Stimulated activated CD4-positive, alpha-beta T cell treated with anti-CD3 and anti-CD28 coated beads, Interleukin-15, amount 100 ng/mL, for 48 hours (primary cell): ENCODE measurements around the gene RAB34.

Source experiments
- DNase-seq, 2 donors: peaks; one replicate each; pipeline ENCODE4 v3.0.0-alpha.2; 2020; ENCODE audit warnings: low read depth in 2 of 2

RAB34 gene, protein sequence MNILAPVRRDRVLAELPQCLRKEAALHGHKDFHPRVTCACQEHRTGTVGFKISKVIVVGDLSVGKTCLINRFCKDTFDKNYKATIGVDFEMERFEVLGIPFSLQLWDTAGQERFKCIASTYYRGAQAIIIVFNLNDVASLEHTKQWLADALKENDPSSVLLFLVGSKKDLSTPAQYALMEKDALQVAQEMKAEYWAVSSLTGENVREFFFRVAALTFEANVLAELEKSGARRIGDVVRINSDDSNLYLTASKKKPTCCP

DNA sequence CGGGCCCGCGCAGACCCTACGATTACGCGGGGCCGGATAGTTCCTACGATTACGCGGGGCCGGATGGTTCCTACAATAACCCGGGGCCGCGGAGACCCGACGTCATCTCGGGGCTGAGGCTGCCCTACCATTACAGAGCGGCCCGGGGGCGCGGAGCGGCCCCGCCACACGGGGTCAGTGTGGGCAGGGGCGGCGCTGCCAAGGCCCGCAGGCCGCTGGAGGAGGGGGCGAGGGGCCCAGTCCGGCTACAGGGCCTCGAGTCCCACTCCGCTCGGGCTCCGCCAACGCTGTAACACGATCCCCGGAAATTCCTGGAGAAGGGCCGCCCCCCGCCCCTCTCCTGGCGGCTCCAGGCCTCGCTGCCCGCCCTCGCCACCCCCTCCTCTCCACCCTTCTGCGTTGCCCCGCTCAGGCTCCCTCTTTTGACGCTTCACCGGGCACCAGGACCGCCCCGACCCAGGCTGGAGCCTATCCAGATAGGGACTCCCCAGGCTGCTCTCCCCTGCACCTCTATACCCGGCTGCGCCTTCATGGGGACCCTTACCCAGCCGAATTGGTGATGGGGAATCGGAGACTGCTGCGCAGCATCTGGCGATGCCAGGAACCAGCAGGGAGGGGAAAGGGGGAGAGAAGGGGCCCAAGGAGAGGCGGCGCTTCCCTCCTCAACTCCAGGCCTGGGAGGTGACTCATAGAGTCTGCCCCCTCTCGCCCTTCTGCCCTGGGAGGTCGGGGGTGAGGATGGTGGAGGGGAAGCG lies at the start of gene RAB34:
Gene RAB34, minus strand, starts transcription at position 291 of the 755 bp plus-strand sequence. CDS start 602 bp downstream, outside the sequence.
- DNase-seq = no peak

DNA sequence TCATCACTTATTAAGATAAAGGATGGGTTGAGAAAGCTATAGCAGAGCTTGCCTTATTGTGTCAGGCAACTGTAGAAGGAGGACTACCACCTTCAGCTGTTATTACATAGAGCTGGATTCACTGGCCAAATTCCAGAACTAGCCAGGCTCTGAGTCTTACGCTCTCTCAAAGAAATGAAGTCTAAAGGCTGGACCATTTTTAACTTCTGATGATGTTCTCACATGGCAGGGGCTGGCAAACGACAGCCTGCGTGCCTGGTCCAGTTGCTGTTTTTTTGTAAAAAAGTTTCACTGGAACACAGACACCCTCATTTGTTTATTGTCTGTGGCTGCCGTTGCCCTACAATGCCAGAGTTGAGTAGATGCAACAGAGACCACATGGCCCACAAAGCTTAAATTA lies 47.4 kb upstream of the RAB34 start:
- DNase-seq = no peak

DNA sequence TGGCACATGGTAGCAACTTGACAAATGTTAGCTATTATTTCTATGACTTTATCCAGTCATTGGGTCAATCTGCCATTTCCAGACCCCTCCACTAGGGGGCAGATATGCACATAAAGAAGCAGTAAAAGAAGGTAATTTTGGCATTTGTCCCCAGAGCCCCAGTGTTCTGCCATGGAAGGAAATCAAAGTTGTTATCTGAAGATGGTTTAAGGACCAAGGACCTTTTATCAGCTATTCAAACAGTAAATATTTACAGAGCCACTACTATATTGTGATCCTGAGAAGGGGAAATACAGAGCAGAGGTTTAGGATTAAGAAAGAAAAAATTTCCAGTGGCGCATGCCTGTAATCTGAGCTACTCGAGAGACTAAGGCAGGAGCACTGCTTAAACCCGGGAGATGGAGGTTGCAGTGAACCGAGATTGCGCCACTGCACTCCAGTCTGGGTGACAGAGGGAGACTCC lies 46.2 kb upstream of the RAB34 start:
- peak; percentile 55 to 71 for DNase-seq

DNA sequence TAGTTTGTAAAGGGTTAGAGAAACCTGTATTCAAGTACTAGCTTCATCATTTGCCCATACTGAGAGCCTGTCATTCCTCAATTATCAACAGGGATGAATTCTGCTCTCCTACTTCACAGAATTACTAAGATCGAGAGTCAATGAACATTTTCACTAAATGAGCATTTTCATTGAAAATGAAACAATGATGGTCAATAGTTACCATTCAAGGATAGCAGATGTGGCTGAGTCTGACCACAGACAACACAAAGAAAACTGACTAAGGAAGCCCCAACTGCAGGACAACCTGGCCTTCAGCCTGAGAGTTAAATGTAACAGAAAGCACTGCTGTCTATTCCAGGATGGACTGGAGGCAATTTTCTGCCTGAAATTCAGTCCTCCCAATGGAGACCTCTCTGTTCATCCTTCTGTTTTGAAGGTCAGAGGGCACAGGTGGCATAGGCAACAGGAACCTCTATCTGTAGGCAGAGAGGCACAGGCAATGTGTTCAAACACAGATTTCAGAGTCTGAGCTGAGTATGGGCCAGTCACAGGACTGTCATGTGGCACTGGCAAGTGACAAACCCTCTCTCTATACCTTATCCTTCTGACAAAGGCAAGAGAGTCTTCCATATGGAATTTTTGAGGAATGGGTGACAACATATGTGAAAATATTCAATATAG lies 45.6 kb upstream of the RAB34 start:
- no peak for DNase-seq

DNA sequence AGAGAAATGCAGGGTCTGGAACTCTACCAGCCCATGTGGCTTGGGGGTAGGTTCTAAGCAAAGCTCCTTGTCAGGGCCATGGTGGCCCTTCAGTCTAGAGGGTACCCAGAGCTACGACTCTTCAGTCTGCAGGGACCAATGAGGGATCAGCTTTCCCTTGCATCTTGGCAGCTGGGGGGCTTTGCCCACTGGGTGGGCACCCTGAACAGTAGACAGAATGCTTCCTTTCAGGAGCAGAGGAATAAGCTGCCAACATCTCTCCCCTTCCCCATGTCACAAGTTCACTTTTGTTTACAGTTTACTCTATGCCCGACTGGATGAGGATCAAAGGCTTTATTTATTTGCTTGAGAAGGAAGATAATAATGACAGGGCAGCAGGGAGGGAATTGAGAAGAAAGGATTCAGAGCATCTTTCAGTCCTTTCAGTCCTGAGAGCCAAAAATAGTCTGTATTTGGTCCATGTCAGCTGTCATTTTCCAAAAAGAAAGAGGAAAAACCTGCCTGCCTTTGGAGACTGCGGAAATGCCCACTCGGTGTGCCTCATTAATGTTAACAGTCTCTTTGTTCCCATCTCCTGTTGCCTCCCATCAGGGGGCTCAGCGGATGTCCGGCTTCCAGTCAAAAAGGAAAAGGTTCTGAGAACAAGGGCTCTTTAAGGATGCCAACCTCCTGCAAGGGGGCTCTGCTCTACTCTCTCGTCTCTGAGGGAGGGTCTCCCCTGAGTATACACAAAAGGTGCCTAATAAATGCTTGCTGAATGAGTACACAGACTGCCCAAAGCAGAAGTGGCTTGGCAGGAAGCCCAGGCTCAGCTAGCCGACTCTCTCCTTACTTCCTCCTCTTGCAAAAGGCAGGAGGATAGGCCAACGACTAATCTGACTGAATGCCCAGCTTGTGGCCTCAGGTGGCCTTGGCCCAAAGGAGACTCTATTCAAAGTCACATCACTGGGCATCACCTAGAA lies 43.2 kb upstream of the RAB34 start:
- no peak for DNase-seq

DNA sequence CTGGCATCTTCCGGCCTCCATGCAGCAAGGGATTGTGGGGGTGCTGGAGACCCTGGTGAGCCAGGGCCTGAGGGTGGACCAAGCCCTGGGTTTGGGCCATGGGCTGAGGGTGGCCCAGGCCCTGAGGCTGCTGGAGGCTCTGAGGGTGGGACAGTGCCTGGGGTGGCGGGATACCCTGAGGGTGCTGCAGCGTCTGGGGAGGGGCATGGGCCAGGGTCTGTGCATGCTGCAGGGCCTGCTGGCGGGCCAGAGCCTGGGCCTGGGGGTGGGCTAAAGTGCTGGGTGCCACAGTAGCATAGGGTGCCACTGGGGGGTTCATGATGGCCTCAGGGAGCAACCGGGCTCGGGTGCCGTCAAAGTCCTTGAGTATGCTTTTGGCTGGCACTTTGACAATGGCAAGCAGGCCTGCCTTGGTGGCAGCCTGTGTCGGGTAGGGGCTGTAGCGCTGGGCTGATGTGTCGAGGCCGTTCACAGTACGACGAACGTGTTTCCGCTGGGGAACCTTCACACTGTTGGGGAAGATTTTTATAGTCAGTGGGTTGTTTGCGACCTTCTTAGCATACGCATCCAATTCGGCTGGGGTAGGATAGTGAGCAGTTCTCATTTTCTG lies 41.7 kb upstream of the RAB34 start:
- DNase-seq = no peak

DNA sequence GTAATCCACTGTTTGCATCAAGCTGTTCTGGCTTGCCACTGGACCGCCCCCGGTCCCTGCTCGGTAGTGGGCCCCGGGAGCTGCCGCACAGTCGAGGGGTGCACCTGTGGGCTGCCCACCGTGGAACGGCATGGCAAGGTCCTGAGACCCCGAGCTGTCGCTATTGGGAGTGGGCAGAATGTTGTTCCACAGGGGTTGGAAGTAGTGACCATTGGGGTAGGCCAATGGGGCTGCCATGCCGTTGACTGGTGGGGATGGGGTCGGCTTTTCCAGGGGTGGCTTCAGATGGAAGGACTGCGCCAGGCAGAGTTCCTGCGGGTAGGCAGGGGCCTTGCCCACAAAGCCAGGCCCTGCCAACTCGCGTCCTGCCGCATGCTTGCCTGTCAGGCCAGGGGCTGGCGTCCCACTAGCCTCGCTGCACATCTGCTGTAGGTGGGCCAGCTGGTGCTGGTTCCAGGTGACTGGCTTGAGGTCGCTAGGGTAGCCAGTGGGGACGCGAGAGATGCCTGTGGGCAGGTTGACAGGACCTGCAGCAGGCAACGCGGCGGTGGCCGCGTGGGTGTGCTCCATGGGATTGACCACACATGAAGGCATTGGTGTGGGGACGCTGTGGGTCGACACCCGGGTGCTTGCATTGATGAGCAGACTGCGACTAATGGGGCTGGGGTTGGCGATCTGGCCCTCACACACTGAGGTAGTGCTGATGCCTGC lies 40.9 kb upstream of the RAB34 start:
- no peak for DNase-seq

DNA sequence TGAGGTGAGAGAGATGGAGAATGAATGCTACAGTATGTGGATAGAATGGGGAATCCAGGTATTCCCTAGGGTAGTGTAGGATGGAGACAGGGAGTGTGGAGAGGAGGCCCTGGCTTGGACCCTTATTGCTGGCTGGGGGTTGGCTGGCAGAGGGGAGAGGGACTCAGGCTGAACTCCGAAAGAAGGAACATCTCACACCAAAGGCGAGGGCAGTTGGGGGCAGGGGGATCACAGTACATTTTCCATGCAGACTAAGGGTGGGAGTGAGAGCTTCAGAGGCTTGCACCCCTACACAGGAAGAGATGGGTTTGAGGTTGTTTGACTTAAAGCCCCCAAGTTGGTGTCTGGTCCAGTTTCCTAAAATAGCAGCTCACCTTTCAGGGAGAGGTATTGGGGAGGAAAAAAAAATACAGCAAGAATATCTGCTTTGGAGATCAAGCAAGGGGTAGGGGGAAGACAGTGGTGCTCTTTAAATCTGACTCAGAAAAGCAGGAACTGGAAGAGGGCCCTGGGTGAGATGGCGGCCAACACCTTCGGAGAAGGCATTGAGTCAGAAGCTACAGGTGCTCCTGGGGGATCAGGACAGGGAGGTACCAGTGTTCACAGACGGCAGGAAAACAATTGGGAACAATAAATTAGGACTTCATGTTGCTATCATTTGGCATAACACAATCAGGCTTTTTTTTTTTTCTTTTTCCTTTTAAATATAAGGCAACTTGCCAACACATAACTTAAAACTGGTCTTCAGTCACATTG lies 38.6 kb upstream of the RAB34 start:
- no peak for DNase-seq

DNA sequence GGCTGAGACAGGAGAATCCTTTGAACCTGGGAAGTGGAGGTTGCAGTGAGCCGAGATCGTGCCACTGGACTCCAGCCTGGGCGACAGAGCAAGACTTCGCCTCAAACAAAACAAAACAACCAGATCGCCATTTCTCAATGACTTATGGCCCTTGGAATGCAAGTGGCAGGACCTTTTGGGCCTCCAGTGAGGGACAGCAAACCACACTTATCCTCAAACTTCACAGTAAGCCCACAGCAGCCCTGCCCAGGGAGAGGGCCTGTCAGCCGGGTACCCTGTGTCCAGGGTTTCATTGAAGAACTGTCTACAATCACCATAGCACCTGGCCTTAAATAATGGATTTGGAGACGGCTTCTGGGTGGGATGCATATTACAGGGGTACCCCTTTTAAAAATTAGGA lies 37.8 kb upstream of the RAB34 start:
- no peak for DNase-seq

DNA sequence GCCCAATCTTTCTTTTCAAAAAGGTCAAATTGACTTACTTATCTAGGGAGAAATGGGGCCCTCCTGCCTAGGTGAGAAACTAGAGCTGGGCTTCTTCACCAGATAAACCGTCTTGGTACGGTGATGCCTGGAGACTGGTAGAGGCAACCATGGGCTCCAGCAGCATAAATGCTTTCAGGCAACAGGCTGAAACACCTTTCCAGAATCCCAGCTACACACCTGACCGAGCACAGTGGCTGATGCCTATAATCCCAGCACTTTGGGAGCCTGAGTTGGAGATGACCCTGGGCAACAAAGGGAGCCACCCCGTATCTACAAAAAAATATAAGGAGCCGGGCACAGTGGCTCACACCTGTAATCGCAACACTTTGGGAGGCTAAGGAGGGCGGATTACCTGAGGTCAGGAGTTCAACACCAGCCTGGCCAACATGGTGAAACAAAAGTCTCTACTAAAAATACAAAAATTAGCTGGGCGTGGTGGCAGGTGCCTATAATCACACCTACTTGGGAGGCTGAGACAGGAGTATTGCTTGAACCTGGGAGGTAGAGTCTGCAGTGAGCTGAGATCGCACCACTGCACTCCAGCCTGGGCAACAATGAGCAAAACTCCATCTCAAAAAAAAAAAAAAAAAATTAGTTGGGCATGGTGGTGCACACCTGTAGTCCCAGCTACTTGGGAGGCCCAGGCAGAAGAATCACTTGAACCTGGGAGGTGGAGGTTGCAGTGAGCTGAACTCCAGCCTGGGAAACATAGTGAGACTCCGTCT lies 34.1 kb upstream of the RAB34 start:
- DNase-seq = no peak

DNA sequence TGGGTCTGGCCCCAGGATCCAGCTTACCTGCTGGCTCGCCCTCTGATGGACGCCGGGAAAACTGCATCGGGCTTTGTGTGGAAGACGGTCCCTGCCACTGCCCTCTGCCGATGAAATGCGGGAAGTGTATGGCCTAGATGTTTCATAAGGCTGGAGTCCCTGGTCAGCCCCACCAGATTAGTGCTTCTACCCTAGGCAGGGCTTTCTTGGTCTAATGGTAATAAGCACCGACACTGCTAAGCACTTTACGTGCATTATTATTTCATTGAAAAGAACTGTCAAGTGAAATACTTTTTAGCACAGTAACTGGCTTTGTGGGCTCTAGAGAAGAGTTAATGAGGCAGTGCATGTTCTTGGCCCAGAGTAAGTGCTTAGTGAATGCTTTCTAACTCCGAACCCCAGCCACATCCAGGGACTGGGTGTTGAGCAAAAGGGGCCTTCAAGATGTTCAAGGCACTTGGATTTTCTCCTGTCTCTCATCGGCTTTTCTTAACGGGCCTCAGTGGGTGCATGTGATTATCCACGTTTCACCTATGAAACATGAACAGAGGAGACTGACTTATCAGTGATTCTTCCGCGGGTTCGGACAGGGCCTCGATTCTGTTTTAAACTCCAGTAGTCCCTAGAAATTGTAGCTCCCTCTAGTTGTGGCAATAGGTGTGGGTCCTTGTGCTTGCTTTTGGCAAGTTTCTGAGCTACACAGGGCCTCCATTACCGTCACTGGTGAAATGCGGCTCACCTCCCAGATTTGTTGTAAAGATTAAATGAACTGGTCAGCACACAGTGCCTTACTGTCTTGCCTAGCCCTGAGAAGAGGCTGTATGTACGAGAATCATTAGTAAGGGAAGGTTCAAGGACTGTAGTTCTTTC lies 32.7 kb upstream of the RAB34 start:
- peak; percentile 82 to 86 for DNase-seq

DNA sequence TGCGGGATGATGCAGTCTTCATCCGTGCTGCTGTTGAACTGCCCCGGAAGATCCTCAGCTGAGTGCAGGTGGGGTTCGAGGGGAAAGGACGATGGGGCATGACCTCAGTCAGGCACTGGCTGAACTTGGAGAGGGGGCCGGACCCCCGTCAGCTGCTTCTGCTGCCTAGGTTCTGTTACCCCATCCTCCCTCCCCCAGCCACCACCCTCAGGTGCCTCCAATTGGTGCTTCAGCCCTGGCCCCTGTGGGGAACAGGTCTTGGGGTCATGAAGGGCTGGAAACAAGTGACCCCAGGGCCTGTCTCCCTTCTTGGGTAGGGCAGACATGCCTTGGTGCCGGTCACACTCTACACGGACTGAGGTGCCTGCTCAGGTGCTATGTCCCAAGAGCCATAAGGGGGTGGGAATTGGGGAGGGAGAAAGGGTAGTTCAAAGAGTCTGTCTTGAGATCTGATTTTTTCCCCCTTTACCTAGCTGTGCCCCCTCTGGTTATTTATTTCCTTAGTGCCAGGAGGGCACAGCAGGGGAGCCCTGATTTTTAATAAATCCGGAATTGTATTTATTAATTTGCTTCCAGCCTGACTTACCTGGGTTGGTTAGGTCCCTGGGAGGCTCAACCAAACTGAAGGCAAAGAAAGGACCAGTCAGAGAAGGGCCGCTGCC lies 32.0 kb upstream of the RAB34 start:
- no peak for DNase-seq

DNA sequence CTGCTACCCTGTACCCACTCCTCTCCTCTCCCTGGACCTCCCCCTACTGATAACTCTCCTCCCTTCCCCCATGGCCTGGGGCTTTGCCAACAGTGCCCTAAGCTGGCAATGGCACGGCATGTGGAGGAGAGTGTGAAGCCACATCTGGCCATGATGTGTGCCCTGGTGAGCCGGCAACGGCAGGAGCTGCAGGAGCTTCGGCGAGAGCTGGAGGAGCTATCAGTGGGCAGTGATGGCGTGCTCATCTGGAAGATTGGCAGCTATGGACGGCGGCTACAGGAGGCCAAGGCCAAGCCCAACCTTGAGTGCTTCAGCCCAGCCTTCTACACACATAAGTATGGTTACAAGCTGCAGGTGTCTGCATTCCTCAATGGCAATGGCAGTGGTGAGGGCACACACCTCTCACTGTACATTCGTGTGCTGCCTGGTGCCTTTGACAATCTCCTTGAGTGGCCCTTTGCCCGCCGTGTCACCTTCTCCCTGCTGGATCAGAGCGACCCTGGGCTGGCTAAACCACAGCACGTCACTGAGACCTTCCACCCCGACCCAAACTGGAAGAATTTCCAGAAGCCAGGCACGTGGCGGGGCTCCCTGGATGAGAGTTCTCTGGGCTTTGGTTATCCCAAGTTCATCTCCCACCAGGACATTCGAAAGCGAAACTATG lies 31.3 kb upstream of the RAB34 start:
- DNase-seq = no peak

DNA sequence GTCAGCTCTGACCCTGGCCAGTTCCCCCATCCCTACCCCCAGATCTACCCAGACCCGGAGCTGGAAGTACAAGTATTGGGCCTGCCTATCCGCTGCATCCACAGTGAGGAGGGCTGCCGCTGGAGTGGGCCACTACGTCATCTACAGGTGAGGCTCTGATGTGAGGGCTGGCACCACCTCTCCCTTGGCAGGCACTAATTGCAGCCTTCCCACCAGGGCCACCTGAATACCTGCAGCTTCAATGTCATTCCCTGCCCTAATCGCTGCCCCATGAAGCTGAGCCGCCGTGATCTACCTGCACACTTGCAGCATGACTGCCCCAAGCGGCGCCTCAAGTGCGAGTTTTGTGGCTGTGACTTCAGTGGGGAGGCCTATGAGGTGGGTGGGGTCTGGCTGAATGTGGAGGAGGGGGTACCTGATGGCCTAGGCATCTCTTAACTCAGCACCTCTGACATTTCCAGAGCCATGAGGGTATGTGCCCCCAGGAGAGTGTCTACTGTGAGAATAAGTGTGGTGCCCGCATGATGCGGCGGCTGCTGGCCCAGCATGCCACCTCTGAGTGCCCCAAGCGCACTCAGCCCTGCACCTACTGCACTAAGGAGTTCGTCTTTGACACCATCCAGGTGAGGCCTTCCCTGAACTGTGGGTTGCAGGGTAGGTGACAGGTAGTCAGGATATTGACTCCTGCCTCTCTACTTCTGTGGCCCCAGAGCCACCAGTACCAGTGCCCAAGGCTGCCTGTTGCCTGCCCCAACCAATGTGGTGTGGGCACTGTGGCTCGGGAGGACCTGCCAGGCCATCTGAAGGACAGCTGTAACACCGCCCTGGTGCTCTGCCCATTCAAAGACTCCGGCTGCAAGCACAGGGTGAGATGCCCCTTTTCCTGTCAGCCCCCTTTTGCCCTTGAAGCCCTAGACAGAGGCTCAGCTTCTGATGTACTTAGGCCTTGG lies 30.4 kb upstream of the RAB34 start:
- no peak for DNase-seq

DNA sequence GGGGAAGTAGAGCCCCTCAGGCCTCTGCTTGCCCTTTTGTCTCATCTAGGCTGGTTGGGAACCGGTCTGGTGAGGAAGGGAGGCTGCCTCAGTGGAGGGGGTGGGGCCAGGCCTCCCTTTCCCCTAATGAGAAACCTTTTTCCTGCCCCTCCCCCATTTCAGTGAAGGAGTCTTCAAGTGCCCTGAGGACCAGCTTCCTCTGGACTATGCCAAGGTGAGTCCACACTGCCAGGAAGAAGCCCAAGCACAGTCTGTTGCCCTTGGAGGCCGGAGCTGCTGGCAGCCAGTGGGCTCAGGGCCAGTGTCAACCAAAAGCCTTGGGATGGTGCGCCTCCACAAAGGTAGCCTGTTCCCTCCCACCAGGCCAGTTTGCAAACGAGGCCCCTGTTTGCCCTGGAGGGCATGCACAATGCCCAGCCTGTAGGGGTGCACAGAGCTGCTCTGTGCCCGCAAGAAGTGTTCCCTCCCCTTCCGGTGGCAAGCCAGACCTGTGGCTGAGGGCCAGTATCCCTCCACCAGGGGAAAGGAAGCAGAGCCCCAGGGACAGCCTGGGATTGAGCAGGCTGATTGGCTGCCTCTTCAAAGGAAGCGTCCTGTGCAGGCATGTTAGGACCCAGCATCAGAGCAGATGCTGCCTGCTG lies 29.5 kb upstream of the RAB34 start:
- no peak for DNase-seq
